MM.1S (cell line): ENCODE data around the gene NPC2.

Experiments
- EZH2 ChIP-seq: fragments of 300-600 bp; sonication (generic); optimal IDR thresholded peaks from 2 replicates; pipeline ENCODE3; 2017; ENCODE audit warnings: low read depth, mild to moderate bottlenecking, antibody characterized with exemption, low read length, mixed read lengths
- EZH2phosphoT487 ChIP-seq: fragments of 300-600 bp; sonication (generic); IDR thresholded peaks from 2 replicates; pipeline ENCODE4 v1.6.1; 2018; ENCODE audit warnings: antibody characterized with exemption, low read length
- TF ChIP-seq, protein P1 (sequence below): fragments of 300-600 bp; sonication (generic); IDR thresholded peaks from 2 replicates; pipeline ENCODE4 v1.5.1; 2016; ENCODE audit warnings: antibody characterized with exemption, low read length, mixed read lengths

DNA sequence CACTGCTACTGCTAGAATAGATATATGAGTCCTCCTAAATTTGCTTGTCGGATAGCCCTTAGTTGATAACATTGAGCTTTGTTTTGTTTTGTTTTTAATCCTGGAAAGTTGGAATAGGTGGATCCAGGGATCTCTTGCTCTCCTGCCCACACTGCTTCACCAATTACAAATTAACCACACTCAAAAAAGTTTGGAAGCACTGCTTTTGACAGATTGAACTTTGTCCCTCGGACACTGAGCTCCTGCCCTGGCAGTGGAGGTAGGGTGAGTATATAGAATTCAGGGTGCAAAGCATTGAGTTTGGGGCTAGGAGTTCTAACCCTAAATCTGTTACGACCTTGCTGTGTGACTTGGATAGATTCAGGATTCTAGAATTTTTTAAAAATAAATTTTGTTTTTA, 52.0 kb downstream of the NPC2 start:
- no peak for TF ChIP-seq EZH2
- TF ChIP-seq, protein P1, sequence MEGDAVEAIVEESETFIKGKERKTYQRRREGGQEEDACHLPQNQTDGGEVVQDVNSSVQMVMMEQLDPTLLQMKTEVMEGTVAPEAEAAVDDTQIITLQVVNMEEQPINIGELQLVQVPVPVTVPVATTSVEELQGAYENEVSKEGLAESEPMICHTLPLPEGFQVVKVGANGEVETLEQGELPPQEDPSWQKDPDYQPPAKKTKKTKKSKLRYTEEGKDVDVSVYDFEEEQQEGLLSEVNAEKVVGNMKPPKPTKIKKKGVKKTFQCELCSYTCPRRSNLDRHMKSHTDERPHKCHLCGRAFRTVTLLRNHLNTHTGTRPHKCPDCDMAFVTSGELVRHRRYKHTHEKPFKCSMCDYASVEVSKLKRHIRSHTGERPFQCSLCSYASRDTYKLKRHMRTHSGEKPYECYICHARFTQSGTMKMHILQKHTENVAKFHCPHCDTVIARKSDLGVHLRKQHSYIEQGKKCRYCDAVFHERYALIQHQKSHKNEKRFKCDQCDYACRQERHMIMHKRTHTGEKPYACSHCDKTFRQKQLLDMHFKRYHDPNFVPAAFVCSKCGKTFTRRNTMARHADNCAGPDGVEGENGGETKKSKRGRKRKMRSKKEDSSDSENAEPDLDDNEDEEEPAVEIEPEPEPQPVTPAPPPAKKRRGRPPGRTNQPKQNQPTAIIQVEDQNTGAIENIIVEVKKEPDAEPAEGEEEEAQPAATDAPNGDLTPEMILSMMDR = no peak
- TF ChIP-seq EZH2phosphoT487 = no peak
